Lower leg skin (tissue), 3 donors: ENCODE results near the gene POLQ.

Source experiments
- CTCF ChIP-seq, 3 donors: fragments of 450-650 bp; IDR thresholded peaks; one replicate each; pipeline ENCODE4 v1.5.1; 2016; ENCODE audit warnings: antibody characterized with exemption in 3 of 3, mild to moderate bottlenecking in 3 of 3, moderate library complexity in 2 of 3
- POLR2A ChIP-seq, 2 donors: fragments of 450-650 bp; IDR thresholded peaks; one replicate each; pipeline ENCODE4 v1.6.1; 2016 to 2017; ENCODE audit warnings: antibody characterized with exemption in 2 of 2, mild to moderate bottlenecking in 1 of 2, moderate library complexity in 1 of 2

GRCh38 chr3:121545049-121545573 is 677 bp downstream of the POLQ start:
- TF ChIP-seq CTCF (IDR thresholded peaks at IDR 0.05): no peak
- no peak for TF ChIP-seq POLR2A (IDR thresholded peaks at IDR 0.05)
